Measurements from ENCODE around the gene SRSF2.

SRSF2 gene

GRCh38 chr17:76686538-76687297 is 50.4 kb downstream of the SRSF2 start (continued):
- TF ChIP-seq PATZ1 (CRISPR knock-in tag; IDR thresholded peaks at IDR 0.05; ENCODE audit: borderline replicate concordance) (no peak), ESRRG (CRISPR knock-in tag; IDR thresholded peaks at IDR 0.05) (no peak), CREB5 (CRISPR knock-in tag; IDR thresholded peaks at IDR 0.05; ENCODE audit: low read depth) (no peak), TCF4 (CRISPR knock-in tag; IDR thresholded peaks at IDR 0.05; ENCODE audit: borderline replicate concordance) (no peak)

- no peak for TF ChIP-seq ARNTL (CRISPR knock-in tag; IDR thresholded peaks at IDR 0.05; ENCODE audit: borderline replicate concordance, low read depth)
- no peak for TF ChIP-seq PPARA (CRISPR knock-in tag; IDR thresholded peaks at IDR 0.05; ENCODE audit: borderline replicate concordance)
- no peak for ATAC-seq
Observed at GRCh38 chr17:76685846-76686245, 51.3 kb downstream of the SRSF2 start.

GRCh38 chr17:76685366-76685765 is 51.8 kb downstream of the SRSF2 start:
- no peak for ATAC-seq
- no peak for TF ChIP-seq ZC3H10 (CRISPR knock-in tag; IDR thresholded peaks at IDR 0.05)
- no peak for TF ChIP-seq CREB5 (CRISPR knock-in tag; IDR thresholded peaks at IDR 0.05; ENCODE audit: low read depth)
- no peak for TF ChIP-seq TOX (CRISPR knock-in tag; IDR thresholded peaks at IDR 0.05; ENCODE audit: borderline replicate concordance)
- no peak for TF ChIP-seq TCF4 (CRISPR knock-in tag; IDR thresholded peaks at IDR 0.05; ENCODE audit: borderline replicate concordance)
- no peak for TF ChIP-seq ZNF8 (CRISPR knock-in tag; IDR thresholded peaks at IDR 0.05)
- TF ChIP-seq ESRRG (CRISPR knock-in tag; IDR thresholded peaks at IDR 0.05): no peak
- TF ChIP-seq BACH2 (CRISPR knock-in tag; IDR thresholded peaks at IDR 0.05; ENCODE audit: borderline replicate concordance): no peak
- no peak for TF ChIP-seq SNAI2 (CRISPR knock-in tag; IDR thresholded peaks at IDR 0.05)
- TF ChIP-seq PPARA (CRISPR knock-in tag; IDR thresholded peaks at IDR 0.05; ENCODE audit: borderline replicate concordance): no peak
- TF ChIP-seq CSRNP3 (CRISPR knock-in tag; IDR thresholded peaks at IDR 0.05): no peak

- ATAC-seq: no peak
- TF ChIP-seq CREB5 (CRISPR knock-in tag; IDR thresholded peaks at IDR 0.05; ENCODE audit: low read depth): no peak
- TF ChIP-seq OSR1 (CRISPR knock-in tag; IDR thresholded peaks at IDR 0.05): no peak
- no peak for TF ChIP-seq ISL1 (CRISPR knock-in tag; IDR thresholded peaks at IDR 0.05)
- no peak for TF ChIP-seq RARB (CRISPR knock-in tag; IDR thresholded peaks at IDR 0.05)
- no peak for TF ChIP-seq ZNF8 (CRISPR knock-in tag; IDR thresholded peaks at IDR 0.05)
- TF ChIP-seq PPARA (CRISPR knock-in tag; IDR thresholded peaks at IDR 0.05; ENCODE audit: borderline replicate concordance): no peak
- no peak for TF ChIP-seq ZNF565 (CRISPR knock-in tag; conservative IDR thresholded peaks at IDR 0.05; ENCODE audit: low read depth)
- TF ChIP-seq CSRNP3 (CRISPR knock-in tag; IDR thresholded peaks at IDR 0.05): no peak
Observed at GRCh38 chr17:76684756-76685155, 52.4 kb downstream of the SRSF2 start.
